IPS-20b (cell line): ENCODE measurements around the gene LOXHD1.

Experiments used
- H3K27ac ChIP-seq: one replicate; pipeline ENCODE4 v1.5.1; 2013; ENCODE audit warnings: low read length
- H3K27me3 ChIP-seq: 2 replicates; pipeline ENCODE4 v1.6.1; 2013; ENCODE audit warnings: mild to moderate bottlenecking, low read length, inconsistent platforms; ENCODE audit not compliant: insufficient read depth
- H3K36me3 ChIP-seq: 2 replicates; pipeline ENCODE4 v1.6.1; 2013; ENCODE audit warnings: low read depth, mild to moderate bottlenecking, inconsistent platforms, low read length, moderate library complexity; ENCODE audit not compliant: insufficient read depth
- H3K4me1 ChIP-seq: 2 replicates; pipeline ENCODE4 v1.6.1; 2013; ENCODE audit warnings: mild to moderate bottlenecking, control low read depth, inconsistent platforms, low read length, moderate library complexity; ENCODE audit not compliant: insufficient read depth
- H3K4me3 ChIP-seq: 2 replicates; pipeline ENCODE4 v1.5.1; 2013; ENCODE audit warnings: mild to moderate bottlenecking, low read length, inconsistent platforms
- H3K9ac ChIP-seq: 2 replicates; pipeline ENCODE4 v1.6.1; 2013; ENCODE audit warnings: low read depth, mild to moderate bottlenecking, inconsistent platforms, low read length, moderate library complexity
- H3K9me3 ChIP-seq: 2 replicates; pipeline ENCODE4 v1.6.1; 2013; ENCODE audit warnings: mild to moderate bottlenecking, low read depth, low read length, inconsistent platforms; ENCODE audit not compliant: insufficient read depth

The LOXHD1 gene

DNA sequence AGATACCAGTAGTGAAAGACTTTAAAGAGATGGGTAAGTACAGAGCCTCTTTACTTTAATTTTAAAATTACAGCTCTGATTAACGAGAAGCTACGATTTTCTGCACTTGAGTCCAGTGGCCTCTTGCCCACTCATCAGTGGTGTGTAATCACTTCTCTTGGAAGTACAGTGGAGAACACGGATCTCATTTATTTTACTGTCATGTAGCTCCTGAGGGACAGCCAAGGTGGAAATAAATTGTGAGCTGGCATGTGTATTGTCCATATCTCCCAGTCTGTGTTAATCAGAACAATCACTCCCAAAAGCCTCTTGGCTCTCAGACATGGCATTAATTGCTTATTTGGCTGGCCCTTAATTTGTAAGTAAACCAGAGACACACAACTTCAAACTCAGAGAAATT, 69.4 kb downstream of the LOXHD1 start:
- Histone ChIP-seq H3K27ac (no peak overlapping the region), H3K36me3 (no peaks in the 10 kb centered on the region), H3K9ac (no peak overlapping the region), H3K9me3 (no peaks in the 10 kb centered on the region), H3K4me3 (no peak overlapping the region), H3K4me1 (no peaks in the 10 kb centered on the region; the same call in 1 of the 2 replicates), H3K27me3 (no peaks in the 10 kb centered on the region)

DNA sequence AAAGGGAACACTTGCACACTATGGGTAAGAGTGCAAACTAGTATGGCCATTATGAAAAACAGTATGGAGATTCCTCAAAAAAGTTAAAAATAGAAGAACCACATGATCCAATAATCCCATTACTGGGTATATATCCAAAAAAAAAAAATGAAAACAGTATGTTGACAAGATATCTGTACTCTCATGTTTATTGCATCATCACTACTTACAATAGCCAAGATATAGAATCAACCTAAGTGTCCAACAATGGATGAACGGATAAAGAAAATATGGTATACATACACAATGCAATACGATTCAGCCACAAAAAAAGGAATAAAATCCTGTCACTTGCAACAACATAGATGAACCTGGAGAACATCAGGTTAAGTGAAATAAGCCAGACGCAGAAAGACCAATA, 73.3 kb downstream of the LOXHD1 start:
- H3K36me3 ChIP-seq: no peaks in the 10 kb centered on the region
- H3K27me3 ChIP-seq: no peaks in the 10 kb centered on the region
- H3K9me3 ChIP-seq: peaks cover 14% of the 10 kb centered on the region

DNA sequence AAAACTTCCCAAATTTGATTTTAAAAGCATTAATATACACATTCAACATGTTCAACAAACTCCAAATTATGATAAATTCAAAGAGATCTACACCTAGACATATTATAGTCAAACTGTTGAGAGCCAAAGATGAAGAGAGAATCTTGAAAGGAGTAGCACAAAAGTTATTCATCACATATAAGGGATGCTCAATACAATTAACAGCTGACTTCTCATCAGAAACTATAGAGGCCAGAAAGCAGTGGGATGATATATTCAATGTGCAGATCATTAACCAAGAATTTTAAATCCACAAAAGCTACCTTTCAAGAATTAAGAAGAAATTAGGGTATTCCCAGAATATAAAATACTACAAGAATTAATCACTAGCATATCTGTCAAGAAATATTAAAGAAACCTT, 75.4 kb downstream of the LOXHD1 start:
- Histone ChIP-seq H3K9ac (no peak overlapping the region), H3K9me3 (peaks cover 14% of the 10 kb centered on the region), H3K4me3 (no peak overlapping the region), H3K4me1 (no peaks in the 10 kb centered on the region), H3K27me3 (no peaks in the 10 kb centered on the region), H3K27ac (no peak overlapping the region), H3K36me3 (no peaks in the 10 kb centered on the region)

More for the DNA sequence above, 73.3 kb downstream of the LOXHD1 start:
- H3K9ac ChIP-seq: no peak overlapping the region
- H3K4me3 ChIP-seq: no peak overlapping the region
- H3K4me1 ChIP-seq: no peaks in the 10 kb centered on the region
- H3K27ac ChIP-seq: no peak overlapping the region

DNA sequence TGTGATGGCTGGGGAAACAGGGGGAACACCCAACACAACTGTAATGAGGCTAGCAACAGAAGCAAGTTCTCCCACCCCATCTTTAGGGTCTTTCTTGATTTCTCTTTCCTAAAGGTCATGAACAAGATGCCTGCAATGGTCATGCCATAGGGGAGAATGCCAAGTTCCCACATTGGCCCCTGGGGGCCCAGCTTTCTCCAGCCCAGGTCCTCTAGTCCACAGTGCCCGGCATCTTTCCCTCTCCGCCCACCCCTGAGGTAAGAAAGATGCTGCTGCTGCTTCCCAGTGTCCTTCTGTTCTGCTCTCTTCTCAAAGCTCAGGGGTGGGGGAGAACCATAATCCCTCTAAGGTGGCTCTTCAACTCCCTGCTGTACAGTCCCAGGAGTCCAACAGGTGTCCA, 78.0 kb downstream of the LOXHD1 start:
- no peak overlapping the region for H3K9ac ChIP-seq
- H3K4me1 ChIP-seq: no peaks in the 10 kb centered on the region
- no peaks in the 10 kb centered on the region for H3K36me3 ChIP-seq
- H3K9me3 ChIP-seq: peaks cover 14% of the 10 kb centered on the region
- H3K4me3 ChIP-seq: no peak overlapping the region
- H3K27ac ChIP-seq: no peak overlapping the region
- H3K27me3 ChIP-seq: no peaks in the 10 kb centered on the region

DNA sequence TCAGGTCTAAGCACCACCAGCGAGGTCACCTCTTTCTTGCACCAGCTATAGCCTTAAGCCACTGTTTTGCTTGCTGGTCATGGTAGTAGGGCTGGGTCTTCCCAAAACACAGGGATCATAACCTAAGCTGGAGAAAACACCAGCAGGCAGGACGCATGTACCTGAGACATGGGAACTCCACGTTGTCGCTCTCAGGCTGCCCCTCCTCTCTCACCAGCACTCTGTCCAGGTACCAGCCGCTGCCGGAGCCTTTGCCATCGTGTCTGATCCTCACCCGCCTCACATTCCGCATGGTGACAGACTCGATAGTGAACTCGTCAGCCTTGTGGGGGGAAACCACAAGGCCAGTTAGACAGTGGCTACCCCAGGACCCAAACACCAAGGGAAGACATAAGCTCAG, 79.5 kb downstream of the LOXHD1 start:
- Histone ChIP-seq H3K36me3 (no peaks in the 10 kb centered on the region), H3K27me3 (no peaks in the 10 kb centered on the region), H3K4me3 (no peak overlapping the region), H3K27ac (no peak overlapping the region), H3K4me1 (no peaks in the 10 kb centered on the region), H3K9ac (no peak overlapping the region), H3K9me3 (peaks cover 14% of the 10 kb centered on the region)

DNA sequence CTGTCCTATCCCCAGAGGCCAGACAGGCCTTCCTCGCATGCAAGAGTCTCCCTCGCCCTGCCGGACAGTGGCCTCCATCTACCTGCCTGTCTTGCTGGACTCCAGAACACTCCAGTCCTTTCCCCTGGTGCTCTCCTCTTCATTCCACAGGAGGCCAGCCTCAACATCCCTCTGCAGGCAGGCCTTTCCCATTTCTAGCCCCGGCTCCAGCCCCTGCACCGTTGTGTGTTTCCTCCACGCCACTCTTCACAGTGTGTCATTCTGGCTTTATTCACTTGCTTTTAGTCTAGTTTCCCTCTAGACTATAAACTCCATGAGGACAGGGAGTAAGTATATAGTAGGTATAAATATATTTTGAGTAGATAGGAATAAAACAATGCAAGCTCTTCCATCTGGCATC, 81.2 kb downstream of the LOXHD1 start:
- Histone ChIP-seq H3K9me3 (peaks cover 2% of the 10 kb centered on the region; the same call in 1 of the 2 replicates), H3K4me1 (no peaks in the 10 kb centered on the region), H3K36me3 (no peaks in the 10 kb centered on the region), H3K27ac (no peak overlapping the region), H3K4me3 (no peak overlapping the region), H3K9ac (no peak overlapping the region), H3K27me3 (no peaks in the 10 kb centered on the region)

DNA sequence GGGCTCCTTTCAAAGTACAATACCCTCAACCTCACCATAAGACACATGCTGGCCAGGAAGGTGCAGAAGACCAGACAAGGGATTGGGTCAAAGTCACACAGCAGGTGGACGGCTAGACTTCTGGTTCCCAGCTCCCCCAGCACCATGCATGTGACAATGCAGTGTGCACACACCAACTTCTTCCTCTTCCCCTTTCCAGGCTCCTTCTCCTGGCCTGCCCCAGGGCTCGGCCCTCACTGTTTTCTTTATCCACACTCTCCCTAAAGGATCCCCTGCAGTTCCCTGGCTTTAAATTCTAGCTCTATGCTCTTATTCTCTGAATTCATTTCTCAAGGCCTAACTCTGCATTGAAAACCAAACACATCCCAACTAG, 82.3 kb downstream of the LOXHD1 start:
- no peak overlapping the region for H3K9ac ChIP-seq
- no peaks in the 10 kb centered on the region for H3K27me3 ChIP-seq
- H3K27ac ChIP-seq: no peak overlapping the region

DNA sequence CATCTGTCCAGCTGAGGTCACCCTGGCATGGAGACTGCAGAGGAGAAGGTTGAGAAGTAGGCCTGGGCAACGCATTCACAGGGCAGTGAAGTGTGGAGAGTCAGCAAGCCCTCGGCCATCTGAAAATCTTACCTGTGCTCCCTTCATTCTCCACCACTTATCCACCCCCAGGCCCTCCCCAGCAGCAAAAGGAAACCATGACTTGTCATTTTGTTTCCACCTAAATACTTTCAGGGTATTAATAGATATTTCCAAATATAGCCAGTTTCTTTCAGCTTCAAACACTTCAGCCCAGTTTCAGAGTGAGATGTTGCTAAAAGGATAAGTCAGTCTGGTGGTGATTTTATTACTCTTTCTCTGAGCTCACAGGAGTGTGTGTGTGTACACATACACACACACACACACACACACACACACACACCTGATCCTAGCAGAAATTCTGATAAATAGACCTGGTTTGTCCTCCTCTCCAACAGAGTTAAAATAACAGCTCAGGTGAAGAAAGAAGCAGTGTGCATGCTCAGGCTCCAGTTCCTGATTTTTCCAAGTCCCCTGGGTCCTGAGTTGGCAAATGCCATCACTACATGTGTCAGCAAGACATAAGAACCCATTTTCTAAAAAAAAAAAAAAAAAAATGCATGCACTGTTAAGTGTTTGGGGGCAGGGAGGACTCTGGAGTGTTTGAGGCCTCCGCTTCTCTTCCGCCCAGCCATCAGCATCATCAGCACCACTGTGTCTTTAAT, 82.8 kb downstream of the LOXHD1 start:
- Histone ChIP-seq H3K9ac (no peak overlapping the region), H3K27me3 (no peaks in the 10 kb centered on the region), H3K9me3 (no peaks in the 10 kb centered on the region), H3K4me1 (no peaks in the 10 kb centered on the region), H3K27ac (no peak overlapping the region), H3K36me3 (no peaks in the 10 kb centered on the region), H3K4me3 (no peak overlapping the region)

More for the DNA sequence above, 82.3 kb downstream of the LOXHD1 start:
- Histone ChIP-seq H3K4me3 (no peak overlapping the region), H3K4me1 (no peaks in the 10 kb centered on the region), H3K36me3 (no peaks in the 10 kb centered on the region), H3K9me3 (no peaks in the 10 kb centered on the region)

DNA sequence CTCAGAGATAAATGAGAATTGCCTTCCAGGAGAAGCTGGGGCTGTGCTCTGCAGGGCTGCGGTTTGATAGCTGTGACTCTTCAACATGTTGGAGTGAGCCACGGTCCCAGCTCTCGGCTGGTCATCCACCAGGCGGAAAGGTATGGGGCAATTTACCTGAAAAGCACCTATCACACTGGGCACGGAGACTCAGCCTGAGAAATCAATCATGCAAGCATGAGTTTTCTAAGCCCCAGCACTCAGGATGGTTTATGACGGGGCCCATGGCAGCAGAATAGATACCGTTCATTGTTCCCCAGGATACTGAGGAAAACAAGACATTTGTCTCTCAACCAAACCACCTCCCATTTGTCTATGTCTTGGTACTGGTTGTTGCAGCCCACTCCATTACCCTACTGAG, 83.9 kb downstream of the LOXHD1 start:
- no peaks in the 10 kb centered on the region for H3K27me3 ChIP-seq
- H3K4me1 ChIP-seq: no peaks in the 10 kb centered on the region
- no peaks in the 10 kb centered on the region for H3K36me3 ChIP-seq
- H3K27ac ChIP-seq: no peak overlapping the region
- H3K9ac ChIP-seq: no peak overlapping the region
- no peak overlapping the region for H3K4me3 ChIP-seq
- H3K9me3 ChIP-seq: no peaks in the 10 kb centered on the region

DNA sequence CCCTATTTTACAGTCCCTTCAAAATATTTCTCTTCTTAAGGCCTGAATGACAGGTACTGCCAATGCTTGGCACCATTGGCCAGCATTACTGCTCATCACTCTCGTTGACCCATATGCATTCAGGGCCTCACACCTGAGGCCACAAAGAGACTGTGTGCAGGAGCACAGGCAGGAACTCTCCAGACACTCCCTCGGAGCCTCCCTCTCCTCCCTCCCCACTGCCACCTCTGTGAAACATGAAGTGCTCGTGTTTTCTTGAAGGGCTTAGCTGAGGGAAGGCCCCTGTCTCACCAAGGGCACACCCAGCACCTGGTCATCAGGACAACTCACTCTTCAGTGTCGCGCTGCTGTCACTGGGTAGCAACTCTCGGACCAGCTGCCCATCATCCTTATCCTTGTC, 85.3 kb downstream of the LOXHD1 start:
- no peak overlapping the region for H3K9ac ChIP-seq
- H3K27ac ChIP-seq: no peak overlapping the region
- no peaks in the 10 kb centered on the region for H3K9me3 ChIP-seq
- H3K4me1 ChIP-seq: no peaks in the 10 kb centered on the region
- no peaks in the 10 kb centered on the region for H3K27me3 ChIP-seq
- H3K4me3 ChIP-seq: no peak overlapping the region
- no peaks in the 10 kb centered on the region for H3K36me3 ChIP-seq

DNA sequence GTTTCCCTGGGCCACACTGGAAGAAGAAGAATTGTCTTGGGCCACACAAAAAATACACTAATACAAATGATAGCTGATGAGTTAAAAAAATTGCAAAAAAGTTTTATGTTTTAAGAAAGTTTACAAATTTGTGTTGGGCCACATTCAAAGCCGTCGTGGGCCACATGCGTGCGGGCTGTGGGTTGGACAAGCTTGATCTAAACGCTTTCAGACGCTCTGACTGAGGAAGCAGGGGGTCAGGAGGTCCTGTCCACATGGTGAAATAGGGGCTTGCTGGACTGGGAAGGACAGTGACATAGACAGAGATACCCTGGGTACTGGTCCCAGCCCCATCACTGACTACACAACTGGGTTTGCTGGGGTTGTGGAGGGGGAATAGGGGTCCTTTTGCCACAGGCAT, 86.4 kb downstream of the LOXHD1 start:
- Histone ChIP-seq H3K4me3 (no peak overlapping the region), H3K4me1 (no peaks in the 10 kb centered on the region), H3K27ac (no peak overlapping the region), H3K36me3 (no peaks in the 10 kb centered on the region), H3K9me3 (no peaks in the 10 kb centered on the region), H3K27me3 (no peaks in the 10 kb centered on the region), H3K9ac (no peak overlapping the region)

DNA sequence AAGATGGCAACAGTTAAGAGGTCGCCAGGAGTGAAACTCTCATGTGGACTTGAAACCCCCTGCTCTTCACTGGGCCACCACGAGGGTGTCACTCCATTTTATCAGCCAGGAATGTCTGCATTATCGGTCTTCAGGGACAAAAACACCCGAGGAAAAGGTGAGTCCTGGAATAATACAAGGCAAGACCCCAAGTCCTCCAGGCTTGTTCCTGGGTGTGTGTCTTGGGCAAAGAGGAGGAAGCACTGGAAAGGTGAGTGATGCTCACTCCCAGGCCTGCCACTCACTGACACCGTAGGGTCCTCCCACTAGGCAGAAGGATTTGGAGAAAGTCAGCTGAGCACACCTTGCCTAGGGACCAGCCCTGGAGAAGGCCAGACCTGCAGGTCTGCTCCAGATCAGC, 86.9 kb downstream of the LOXHD1 start:
- Histone ChIP-seq H3K4me1 (no peaks in the 10 kb centered on the region), H3K27me3 (no peaks in the 10 kb centered on the region), H3K9ac (no peak overlapping the region), H3K27ac (no peak overlapping the region), H3K9me3 (no peaks in the 10 kb centered on the region), H3K36me3 (no peaks in the 10 kb centered on the region), H3K4me3 (no peak overlapping the region)
